ENCODE measurements around the gene CEBPZOS. TPM values are rescaled to one million over a fixed set of nuclear protein-coding genes. Genes with fewer than 3 reads are reported as not detected.
A peak's percentile ranks its signal among the peaks of the same experiment; 100 is the strongest.

CEBPZOS gene
- total and polyA plus RNA-seq, 2 of the 8 experiments (the other 6 are each of a cell fraction or from before 2014, with no cell fraction given): 27.3 to 43.5 TPM

- Histone ChIP-seq H2AFZ (ENCODE audit: low read length) (no peak within 1 kb of the TSS), H3K9ac (replicated peaks in 1 of 4; ENCODE audit: extremely low read depth in 1 of 4, low read depth in 3 of 4, low read length in 3 of 4) (no peak within 1 kb of the TSS), H2BK5ac (ENCODE audit: low read depth, low read length) (peak within 1 kb of the TSS; percentile 85; the same call in 1 of the 2 replicates), H3K14ac (ENCODE audit: insufficient read length) (no peak within 1 kb of the TSS), H4K5ac (ENCODE audit: insufficient read length, low read depth, low read length) (no peak within 1 kb of the TSS), H3K4me2 (ENCODE audit: insufficient read depth in 1 of 2, low read depth in 2 of 2, low read length in 2 of 2) (peak within 1 kb of the TSS in 1 of 2 experiments; percentile 14; a peak in 2 of 4 replicates), H2AK5ac (ENCODE audit: low read depth, low read length) (peak within 1 kb of the TSS; percentile 53), H3K27ac (ENCODE audit: low read depth, low read length) (no peak within 1 kb of the TSS), H4K8ac (ENCODE audit: extremely low read depth, insufficient read depth, low read length) (no peak within 1 kb of the TSS), H3K9me3 (ENCODE audit: insufficient read depth in 2 of 2, low read depth in 1 of 2, low read length in 1 of 2) (no peaks in the 10 kb centered on the region), H3K4ac (replicated peaks; ENCODE audit: insufficient read length, low read depth, low read length) (no peak within 1 kb of the TSS), H3K4me3 (ENCODE audit: extremely low read depth in 1 of 4, insufficient read depth in 2 of 4, low read depth in 3 of 4, low read length in 4 of 4) (no peak within 1 kb of the TSS), H3K18ac (ENCODE audit: extremely low read depth, low read length) (peak within 1 kb of the TSS; percentile 65; the same call in 1 of the 2 replicates), H2BK20ac (ENCODE audit: low read length) (peak within 1 kb of the TSS; percentile 94), H4K20me1 (replicated peaks in 1 of 2; ENCODE audit: control insufficient read depth in 1 of 2, insufficient read depth in 2 of 2, low read length in 2 of 2) (no peaks in the 10 kb centered on the region), H3K23me2 (ENCODE audit: low read depth, low read length) (no peaks in the 10 kb centered on the region), H3K79me2 (ENCODE audit: control insufficient read depth in 1 of 2, insufficient read depth in 2 of 2, low read length in 2 of 2) (no peaks in the 10 kb centered on the region), H3K79me1 (ENCODE audit: low read depth, low read length) (no peaks in the 10 kb centered on the region), H3K27me3 (replicated peaks in 1 of 4; ENCODE audit: control insufficient read depth in 3 of 4, extremely low read depth in 1 of 4, insufficient read depth in 3 of 4, low read length in 3 of 4) (no peaks in the 10 kb centered on the region), H3K56ac (replicated peaks; ENCODE audit: insufficient read length, low read depth, low read length) (no peak within 1 kb of the TSS), H2BK12ac (ENCODE audit: low read depth, low read length) (peak within 1 kb of the TSS; percentile 93; the same call in 1 of the 2 replicates), H3K36me3 (ENCODE audit: control insufficient read depth in 2 of 4, insufficient read depth in 4 of 4, low read length in 3 of 4) (no peaks in the 10 kb centered on the region), H2BK15ac (ENCODE audit: low read length) (0 out of 2 replicates have a peak within 1 kb of the TSS, but pooled peaks have one; percentile 83), H4K91ac (replicated peaks; ENCODE audit: insufficient read length, low read length) (peak within 1 kb of the TSS; percentile 84), H3K23ac (ENCODE audit: insufficient read length) (no peak within 1 kb of the TSS), H2BK120ac (replicated peaks; ENCODE audit: low read depth, low read length) (peak within 1 kb of the TSS; percentile 75), H3K4me1 (replicated peaks in 1 of 4; ENCODE audit: control insufficient read depth in 3 of 4, insufficient read depth in 4 of 4, low read length in 3 of 4) (peaks cover 13 to 25% (median 16%) of the 10 kb centered on the region in 4 experiments)
- ChIA-PET POLR2A (ENCODE audit: partially characterized antibody) (interaction anchor here (1.1 to 5.2 kb wide), 5 partner anchors 9 to 43 kb away, joined by 3 to 26 read pairs (median 5); partner anchors contain the start of genes CEBPZ and NDUFAF7), CTCF (ENCODE audit: partially characterized antibody) (interaction anchor here (0.6 to 8.8 kb wide), 7 partner anchors 9 to 202 kb away, joined by 3 to 48 read pairs (median 7); no protein-coding TSS in a partner anchor)
- DNase-seq (ENCODE audit: low read depth in 1 of 2, low spot score in 2 of 2) (no peak), FAIRE-seq (no peak)
- WGBS, 2 experiments (ENCODE audit: extremely low coverage in 1 of 2, insufficient coverage in 1 of 2, insufficient read length in 1 of 2, insufficient replicate concordance in 2 of 2, low coverage in 1 of 2, low lambda C conversion rate in 2 of 2, missing lambda C conversion rate in 1 of 2): 100% methylated on average over 2 of the region's 2 CpGs; no CpG with 5 or more reads in 1 of the 2 experiments
- no peak for TF ChIP-seq YY1 (IDR thresholded peaks at IDR 0.05; ENCODE audit: low read depth, low read length)
- TF ChIP-seq ZNF274 (IDR thresholded peaks at IDR 0.05; ENCODE audit: borderline replicate concordance, extremely low read depth, low read length): no peak
- no peak for TF ChIP-seq BCL11A (IDR thresholded peaks at IDR 0.05; ENCODE audit: low read depth in 2 of 2, low read length in 2 of 2)
- TF ChIP-seq CREB1 (IDR thresholded peaks at IDR 0.05): no peak
Measured at GRCh38 chr2:37188570-37188969, 7.7 kb upstream of the CEBPZOS start, which contains the start of gene SULT6B1. Gene SULT6B1 (minus strand): TSS chr2:37188670. CDS start chr2:37188640, 30 bp downstream.

Measured in H1 (cell line).